Measurements from ENCODE around the gene PDGFC. TPM values are rescaled to one million over a fixed set of nuclear protein-coding genes. Genes with fewer than 3 reads are reported as not detected.

Gene PDGFC
- total RNA-seq, 1 experiment from 2014 or later, result 14.5 TPM

- no peak for ATAC-seq
- ChIA-PET CTCF (no interaction called here), POLR2A (no interaction called here)
- BruUV-seq (replicated peaks), result no TSS peak
- TF ChIP-seq TCF7L2 (IDR thresholded peaks at IDR 0.05; ENCODE audit: low read depth, low read length) (no peak), POLR2AphosphoS5 (IDR thresholded peaks at IDR 0.05; ENCODE audit: low read depth, low read length) (no peak), CTCF (IDR thresholded peaks at IDR 0.05) (no peak), REST (IDR thresholded peaks at IDR 0.05; ENCODE audit: insufficient read depth in 1 of 2, low read depth in 2 of 2, low read length in 1 of 2) (no peak), SIN3A (IDR thresholded peaks at IDR 0.05; ENCODE audit: borderline replicate concordance, insufficient read depth, low read depth, low read length) (no peak)
- no peak for DNase-seq (ENCODE audit: low read depth, low spot score)
- intact Hi-C loops (cut with micrococcal nuclease; ENCODE audit: unreplicated experiment) (no loop called here), in situ Hi-C loops (cut with HindIII; ENCODE audit: low pct_unique_long_range_greater_than_20kb, low sequenced_read_pairs) (no loop called here)
- no peaks in the 10 kb centered on the region for H3K27me3 ChIP-seq (ENCODE audit: control insufficient read depth, insufficient read depth, low read length)
- H3K4me3 ChIP-seq (ENCODE audit: low read depth in 2 of 2, low read length in 2 of 2), result no peak overlapping the region
- no peaks in the 10 kb centered on the region for H3K9me3 ChIP-seq (ENCODE audit: control insufficient read depth, insufficient read depth, low read depth, low read length)
- no peaks in the 10 kb centered on the region; the same call in 1 of the 2 replicates for H3K4me1 ChIP-seq (ENCODE audit: control insufficient read depth, insufficient read depth, low read length)
- no peak overlapping the region for H3K27ac ChIP-seq (ENCODE audit: low read length)
- no peaks in the 10 kb centered on the region for H3K36me3 ChIP-seq (ENCODE audit: control insufficient read depth, insufficient read depth, low read length)
Observed at GRCh38 chr4:156888762-156889161, 82.8 kb downstream of the PDGFC start.

- Histone ChIP-seq H3K27ac (ENCODE audit: low read length) (no peak overlapping the region), H3K4me1 (ENCODE audit: control insufficient read depth, insufficient read depth, low read length) (no peaks in the 10 kb centered on the region), H3K4me3 (ENCODE audit: low read depth in 2 of 2, low read length in 2 of 2) (no peak overlapping the region), H3K9me3 (ENCODE audit: control insufficient read depth, insufficient read depth, low read depth, low read length) (no peaks in the 10 kb centered on the region), H3K36me3 (ENCODE audit: control insufficient read depth, insufficient read depth, low read length) (no peaks in the 10 kb centered on the region), H3K27me3 (ENCODE audit: control insufficient read depth, insufficient read depth, low read length) (no peaks in the 10 kb centered on the region)
- no TSS peak for BruUV-seq (replicated peaks)
- in situ Hi-C loops (cut with HindIII; ENCODE audit: low pct_unique_long_range_greater_than_20kb, low sequenced_read_pairs) (no loop called here), intact Hi-C loops (cut with micrococcal nuclease; ENCODE audit: unreplicated experiment) (no loop called here)
- TF ChIP-seq POLR2AphosphoS5 (IDR thresholded peaks at IDR 0.05; ENCODE audit: low read depth, low read length) (no peak), TCF7L2 (IDR thresholded peaks at IDR 0.05; ENCODE audit: low read depth, low read length) (no peak), CTCF (IDR thresholded peaks at IDR 0.05) (no peak), REST (IDR thresholded peaks at IDR 0.05; ENCODE audit: insufficient read depth in 1 of 2, low read depth in 2 of 2, low read length in 1 of 2) (no peak), SIN3A (IDR thresholded peaks at IDR 0.05; ENCODE audit: borderline replicate concordance, insufficient read depth, low read depth, low read length) (no peak)
- DNase-seq (ENCODE audit: low read depth, low spot score), result no peak
- no peak for ATAC-seq
- ChIA-PET CTCF (no interaction called here), POLR2A (no interaction called here)
Observed at GRCh38 chr4:156886481-156886880, 85.1 kb downstream of the PDGFC start.

Measured in Panc1 (cell line).